PFSK-1 (cell line): Measurements from ENCODE around the gene SLC1A7.

Experiments used
- FOXP2 ChIP-seq: optimal IDR thresholded peaks from 2 replicates; pipeline ENCODE3; 2011; ENCODE audit warnings: borderline replicate concordance, control low read depth, inconsistent platforms; ENCODE audit not compliant: insufficient read depth; ENCODE audit errors: extremely low read length, extremely low read depth
- POLR2AphosphoS5 ChIP-seq: IDR thresholded peaks from 2 replicates; pipeline ENCODE4 v1.6.1; 2012; ENCODE audit warnings: low read depth, mild to moderate bottlenecking, control low read depth, low read length, moderate library complexity
- REST ChIP-seq, 2 experiments: IDR thresholded peaks; 2 replicates each; pipeline versions ENCODE4 v1.6.1 to v1.8.0; 2011 to 2012; ENCODE audit warnings: low read depth in 2 of 2, low read length in 2 of 2, control low read depth in 1 of 2, inconsistent platforms in 1 of 2, mild to moderate bottlenecking in 1 of 2, moderate library complexity in 1 of 2; ENCODE audit not compliant: insufficient read depth in 1 of 2
- SIN3A ChIP-seq: IDR thresholded peaks from 2 replicates; pipeline ENCODE4 v1.6.1; 2012; ENCODE audit warnings: mild to moderate bottlenecking, low read length, moderate library complexity, borderline replicate concordance; ENCODE audit not compliant: insufficient read depth
- TAF1 ChIP-seq: IDR thresholded peaks from 2 replicates; pipeline ENCODE4 v1.6.1; 2012; ENCODE audit warnings: low read length, control low read depth, borderline replicate concordance; ENCODE audit not compliant: insufficient read depth

The SLC1A7 gene

GRCh38 chr1:53137729-53138128 lies 4.7 kb downstream of the SLC1A7 start:
- no peak for TF ChIP-seq TAF1
- no peak for TF ChIP-seq POLR2AphosphoS5
- TF ChIP-seq REST (IDR thresholded peaks at IDR 0.05; ENCODE audit: insufficient read depth in 1 of 2, low read depth in 2 of 2, low read length in 2 of 2) = no peak
- TF ChIP-seq FOXP2 = no peak
- TF ChIP-seq SIN3A = no peak

DNA sequence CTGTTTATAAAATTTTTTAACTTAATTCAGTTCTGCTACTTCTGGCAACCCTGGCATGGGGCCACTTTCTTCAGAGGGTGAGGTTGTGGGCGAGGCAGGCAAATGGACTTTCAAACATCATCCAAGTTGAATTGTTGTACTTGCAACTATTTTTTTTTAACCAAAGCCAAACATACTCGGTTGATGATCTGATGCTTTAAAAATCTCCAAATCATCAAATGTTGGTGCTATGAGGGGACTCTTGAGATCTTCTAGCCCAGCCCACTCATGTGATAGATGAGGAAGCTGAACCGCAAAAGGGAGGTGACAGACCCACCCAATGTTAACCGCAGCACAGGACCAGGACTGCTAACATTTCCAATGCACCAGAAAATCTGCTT lies 6.7 kb downstream of the SLC1A7 start:
- no peak for TF ChIP-seq FOXP2
- no peak for TF ChIP-seq SIN3A
- no peak for TF ChIP-seq TAF1
- TF ChIP-seq POLR2AphosphoS5 = no peak
- TF ChIP-seq REST (IDR thresholded peaks at IDR 0.05; ENCODE audit: insufficient read depth in 1 of 2, low read depth in 2 of 2, low read length in 2 of 2) = no peak

GRCh38 chr1:53134961-53135734 lies 7.3 kb downstream of the SLC1A7 start:
- no peak for TF ChIP-seq SIN3A
- no peak for TF ChIP-seq TAF1
- TF ChIP-seq FOXP2 = no peak
- no peak for TF ChIP-seq POLR2AphosphoS5
- no peak for TF ChIP-seq REST (IDR thresholded peaks at IDR 0.05; ENCODE audit: insufficient read depth in 1 of 2, low read depth in 2 of 2, low read length in 2 of 2)

DNA sequence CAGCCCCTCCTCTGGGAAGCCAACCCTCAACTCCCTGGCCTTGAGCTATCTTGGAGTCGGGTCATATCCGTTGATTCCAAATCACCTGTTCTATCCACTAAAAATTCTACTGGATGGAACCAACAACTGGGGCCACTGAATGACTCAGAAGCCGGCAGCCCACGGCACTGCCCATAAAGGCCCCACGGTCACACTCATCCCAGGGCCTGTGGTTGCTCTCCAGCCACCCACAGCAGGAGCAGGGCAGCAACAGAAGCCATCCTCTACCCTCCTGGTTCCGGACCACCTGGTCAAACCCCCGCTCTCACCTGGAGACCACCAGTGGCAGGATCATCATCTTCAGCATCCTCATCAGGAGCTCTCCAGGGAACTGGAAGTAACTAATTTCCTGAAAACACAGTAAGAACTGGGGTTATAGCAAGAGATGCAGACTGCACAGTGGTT lies 8.4 kb downstream of the SLC1A7 start:
- no peak for TF ChIP-seq REST (IDR thresholded peaks at IDR 0.05; ENCODE audit: insufficient read depth in 1 of 2, low read depth in 2 of 2, low read length in 2 of 2)
- no peak for TF ChIP-seq SIN3A
- TF ChIP-seq FOXP2 = no peak
- TF ChIP-seq TAF1 = no peak
- TF ChIP-seq POLR2AphosphoS5 = no peak
